Activated CD8-positive, alpha-beta T cell treated with anti-CD3 and anti-CD28 coated beads for 36 hours (primary cell): Measurements from ENCODE around the gene ARMH2. TPM values are rescaled to one million over a fixed set of nuclear protein-coding genes. Genes with fewer than 3 reads are reported as not detected.
A peak's percentile ranks its signal among the peaks of the same experiment; 100 is the strongest.
"Not testable (repeated sequence)": the region's sequence is repeated elsewhere in the genome, so short reads cannot be mapped to it uniquely, and the experiment has no call there.

Experiments used
- ATAC-seq: fragments of 200-7000 bp; cut with Tn5 transposase; one replicate; pipeline ENCODE4 v1.10.0; 2021; ENCODE audit warnings: mild to moderate bottlenecking, moderate library complexity
- CTCF ChIA-PET: fragments of 350-600 bp; sonication (Branson Sonifier 250); formaldehyde crosslinking; loops from one replicate; lab custom pipeline; 2021; ENCODE audit warnings: antibody characterized with exemption; lab: Charles Lee
- POLR2A ChIA-PET: fragments of 350-600 bp; sonication (Branson Sonifier 250); formaldehyde crosslinking; loops from one replicate; lab custom pipeline; 2021; ENCODE audit warnings: antibody characterized with exemption; lab: Charles Lee
- DNase-seq: peaks from one replicate; pipeline ENCODE4 v3.0.0-alpha.2; 2020
- H3K27ac Mint-ChIP-seq: one replicate; pipeline ENCODE4 v1.8.0; 2021; ENCODE audit warnings: mild to moderate bottlenecking, mixed read lengths
- H3K27me3 Mint-ChIP-seq: one replicate; pipeline ENCODE4 v1.8.0; 2021; ENCODE audit warnings: mixed read lengths
- H3K36me3 Mint-ChIP-seq: one replicate; pipeline ENCODE4 v1.8.0; 2021; ENCODE audit warnings: low read depth, mixed read lengths
- H3K4me1 Mint-ChIP-seq: one replicate; pipeline ENCODE4 v1.8.0; 2021; ENCODE audit warnings: low read depth, mixed read lengths
- H3K4me3 Mint-ChIP-seq: one replicate; pipeline ENCODE4 v1.8.0; 2021; ENCODE audit warnings: mild to moderate bottlenecking, moderate library complexity, mixed read lengths
- H3K9me3 Mint-ChIP-seq: one replicate; pipeline ENCODE4 v1.8.0; 2021; ENCODE audit warnings: mixed read lengths
- intact Hi-C: fragments of 100-400 bp; cut with micrococcal nuclease; formaldehyde crosslinking; loops from one replicate; pipeline ENCODE4 v1.10.0; 2022
- total RNA-seq, 2 experiments: library from RNA; stranded (reverse); gene quantifications; one replicate each; pipeline ENCODE4 v1.2.3, GENCODE V29; 2021
- TF ChIP-seq, protein P1 (sequence below): fragments of 200-600 bp; IDR thresholded peaks from one replicate; pipeline ENCODE4 v1.8.0; 2022; ENCODE audit warnings: antibody characterized with exemption, mild to moderate bottlenecking

Gene ARMH2
- total RNA-seq, 2 experiments from 2014 or later, result 0.40 TPM; not detected in 1

DNA sequence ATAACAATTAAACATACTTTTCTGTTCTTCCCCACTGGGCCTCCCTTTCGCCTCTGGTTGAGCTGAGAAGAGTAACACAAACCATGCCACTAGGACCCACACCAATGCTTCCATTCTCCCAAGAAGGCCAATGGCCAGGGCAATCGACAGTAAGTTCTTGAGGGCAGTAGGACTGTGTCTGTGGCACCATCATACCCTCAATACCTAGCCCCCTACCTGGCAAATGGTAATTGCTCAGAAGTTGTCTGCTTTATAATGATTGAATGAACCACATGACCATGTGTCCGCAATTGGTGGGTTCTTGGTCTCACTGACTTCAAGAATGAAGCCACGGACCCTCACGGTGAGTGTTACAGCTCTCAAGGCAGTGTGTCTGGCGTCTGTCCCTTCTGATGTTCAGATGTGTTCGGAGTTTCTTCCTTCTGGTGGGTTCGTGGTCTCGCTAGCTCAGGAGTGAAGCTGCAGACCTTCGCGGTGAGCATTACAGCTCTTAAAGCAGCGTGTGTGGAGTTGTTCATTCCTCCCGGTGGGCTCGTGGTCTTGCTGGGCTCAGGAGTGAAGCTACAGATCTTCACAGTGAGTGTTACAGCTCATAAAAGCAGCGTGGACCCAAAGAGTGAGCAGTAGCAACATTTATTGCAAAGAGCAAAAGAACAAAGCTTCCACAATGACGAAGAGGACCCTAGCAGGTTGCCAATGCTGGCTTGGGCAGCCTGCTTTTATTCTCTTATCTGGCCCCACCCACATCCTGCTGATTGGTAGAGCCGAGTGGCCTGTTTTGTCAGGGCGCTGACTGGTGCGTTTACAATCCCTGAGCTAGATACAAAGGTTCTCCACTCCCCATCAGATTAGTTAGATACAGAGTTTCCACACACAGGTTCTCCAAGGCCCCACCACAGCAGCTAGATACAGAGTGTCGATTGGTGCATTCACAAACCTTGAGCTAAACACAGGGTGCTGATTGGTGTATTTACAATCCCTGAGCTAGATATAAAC, 33.6 kb downstream of the ARMH2 start:
- H3K4me3 Mint-ChIP-seq, result not testable (repeated sequence)
- POLR2A ChIA-PET, result interaction anchor here (0.6 to 2.1 kb wide), 3 partner anchors 11 to 46 kb away, joined by 3 to 5 read pairs (median 3); partner anchors contain the start of gene C6orf62

DNA sequence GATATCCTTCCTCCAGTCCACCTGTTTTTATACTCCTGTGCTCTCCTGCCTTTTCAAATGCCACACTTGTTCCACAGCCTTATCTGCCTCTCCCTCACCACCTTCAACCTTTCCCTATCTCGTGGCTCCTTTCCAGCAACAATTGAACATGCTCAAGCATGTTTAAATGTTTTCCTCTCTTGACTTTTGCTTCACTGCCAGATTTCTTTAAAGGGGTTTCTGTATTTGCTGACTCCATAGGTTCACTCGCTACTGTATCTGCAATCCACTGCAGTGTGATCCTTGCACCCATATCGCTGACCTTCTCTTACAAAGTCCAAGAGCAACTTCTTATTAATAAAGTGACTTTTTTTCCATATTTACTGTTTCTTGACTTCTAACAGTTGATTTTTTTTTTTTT, 35.1 kb downstream of the ARMH2 start:
- H3K9me3 Mint-ChIP-seq, result no peaks in the 10 kb centered on the region
- peaks cover 7% of the 10 kb centered on the region for H3K4me1 Mint-ChIP-seq
- DNase-seq, result no peak
- H3K36me3 Mint-ChIP-seq, result no peaks in the 10 kb centered on the region
- ChIA-PET CTCF (no interaction called here), POLR2A (no interaction called here)
- no peak for ATAC-seq
- intact Hi-C loops, result no loop called here
- TF ChIP-seq, protein P1, sequence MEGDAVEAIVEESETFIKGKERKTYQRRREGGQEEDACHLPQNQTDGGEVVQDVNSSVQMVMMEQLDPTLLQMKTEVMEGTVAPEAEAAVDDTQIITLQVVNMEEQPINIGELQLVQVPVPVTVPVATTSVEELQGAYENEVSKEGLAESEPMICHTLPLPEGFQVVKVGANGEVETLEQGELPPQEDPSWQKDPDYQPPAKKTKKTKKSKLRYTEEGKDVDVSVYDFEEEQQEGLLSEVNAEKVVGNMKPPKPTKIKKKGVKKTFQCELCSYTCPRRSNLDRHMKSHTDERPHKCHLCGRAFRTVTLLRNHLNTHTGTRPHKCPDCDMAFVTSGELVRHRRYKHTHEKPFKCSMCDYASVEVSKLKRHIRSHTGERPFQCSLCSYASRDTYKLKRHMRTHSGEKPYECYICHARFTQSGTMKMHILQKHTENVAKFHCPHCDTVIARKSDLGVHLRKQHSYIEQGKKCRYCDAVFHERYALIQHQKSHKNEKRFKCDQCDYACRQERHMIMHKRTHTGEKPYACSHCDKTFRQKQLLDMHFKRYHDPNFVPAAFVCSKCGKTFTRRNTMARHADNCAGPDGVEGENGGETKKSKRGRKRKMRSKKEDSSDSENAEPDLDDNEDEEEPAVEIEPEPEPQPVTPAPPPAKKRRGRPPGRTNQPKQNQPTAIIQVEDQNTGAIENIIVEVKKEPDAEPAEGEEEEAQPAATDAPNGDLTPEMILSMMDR, result no peak
- no peak overlapping the region for H3K27ac Mint-ChIP-seq
- H3K4me3 Mint-ChIP-seq, result no peak overlapping the region
- H3K27me3 Mint-ChIP-seq, result no peaks in the 10 kb centered on the region

More for the DNA sequence above, 33.6 kb downstream of the ARMH2 start:
- not testable (repeated sequence) for H3K4me1 Mint-ChIP-seq, DNase-seq, ATAC-seq, H3K27me3 Mint-ChIP-seq, H3K9me3 Mint-ChIP-seq, H3K36me3 Mint-ChIP-seq
- H3K27ac Mint-ChIP-seq, result peak overlapping the region; percentile 3
- CTCF ChIA-PET, result interaction anchor here (1.2 to 4.7 kb wide), 4 partner anchors 22 to 218 kb away, joined by 3 to 72 read pairs (median 6); partner anchors contain the start of gene C6orf62
- intact Hi-C loops, result loop anchor here (5.0 kb wide), 1 partner anchor 43 kb away; no protein-coding TSS in a partner anchor

DNA sequence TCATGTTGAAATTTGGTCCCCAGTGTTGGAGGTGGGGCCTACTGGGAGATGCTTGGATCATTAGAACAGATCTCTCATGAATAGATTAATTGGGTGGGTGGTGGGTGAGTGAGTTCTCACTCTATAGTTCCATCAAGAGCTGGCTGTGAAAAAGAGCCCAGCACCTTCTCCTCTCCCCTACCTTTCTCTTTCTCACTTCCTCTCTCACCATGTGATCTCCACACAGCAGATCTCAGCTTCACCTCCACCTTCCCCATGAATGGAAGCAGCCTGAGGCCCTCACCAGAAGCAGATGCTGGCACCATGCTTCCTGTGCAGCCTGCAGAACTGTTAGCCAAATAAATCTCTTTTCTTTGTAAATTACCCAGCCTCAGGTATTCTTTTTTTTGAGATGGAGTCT, 36.9 kb downstream of the ARMH2 start:
- POLR2A ChIA-PET, result interaction anchor here (1.0 kb wide), 1 partner anchor 40 kb away, joined by 3 read pairs; no protein-coding TSS in a partner anchor

DNA sequence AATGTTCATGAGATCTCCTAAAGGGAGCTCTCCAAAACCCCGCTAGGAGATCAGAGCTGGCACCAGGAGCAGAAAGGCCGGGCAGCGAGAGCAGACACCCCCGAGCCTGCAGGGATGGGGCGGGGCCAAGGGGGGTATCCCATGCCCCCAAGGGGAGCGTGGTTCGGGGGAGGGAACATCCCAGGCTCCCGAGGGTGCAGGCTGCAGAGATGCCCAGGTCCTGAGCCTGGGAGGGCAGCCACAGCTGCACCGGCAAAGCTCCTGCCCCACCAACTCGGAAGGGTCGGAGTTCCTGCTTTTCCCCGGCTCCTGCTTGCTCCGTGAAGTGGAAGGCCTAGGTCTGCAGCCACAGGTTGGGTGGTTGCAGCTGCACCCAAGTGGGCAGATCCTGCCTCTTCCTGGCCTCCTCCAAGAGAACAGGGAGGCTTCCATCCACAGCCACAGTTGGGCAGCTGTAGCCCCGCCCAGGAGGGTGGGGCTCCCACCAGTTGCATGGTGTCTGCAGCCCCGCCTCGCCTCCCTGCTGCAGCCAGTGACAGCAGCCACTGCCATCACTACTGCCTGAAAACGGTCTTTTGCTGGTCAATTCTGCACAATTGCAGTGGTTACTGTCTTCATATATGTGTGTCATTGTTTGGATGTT, 37.4 kb downstream of the ARMH2 start:
- no peak overlapping the region for H3K27ac Mint-ChIP-seq
- no peak overlapping the region for H3K4me3 Mint-ChIP-seq
- CTCF ChIA-PET, result interaction anchor here (3.2 kb wide), 1 partner anchor 180 kb away, joined by 10 read pairs; no protein-coding TSS in a partner anchor
- TF ChIP-seq, protein P1, result no peak
- POLR2A ChIA-PET, result interaction anchor here (1.0 kb wide), 1 partner anchor 40 kb away, joined by 3 read pairs; no protein-coding TSS in a partner anchor
- ATAC-seq (peak; percentile 56), DNase-seq (peak; percentile 17)
- H3K9me3 Mint-ChIP-seq, result no peaks in the 10 kb centered on the region
- H3K27me3 Mint-ChIP-seq, result no peaks in the 10 kb centered on the region
- H3K4me1 Mint-ChIP-seq, result peaks cover 7% of the 10 kb centered on the region
- intact Hi-C loops, result no loop called here
- no peaks in the 10 kb centered on the region for H3K36me3 Mint-ChIP-seq

More for the DNA sequence above, 36.9 kb downstream of the ARMH2 start:
- DNase-seq (no peak), ATAC-seq (no peak)
- Mint-ChIP-seq H3K36me3 (no peaks in the 10 kb centered on the region), H3K4me1 (peaks cover 7% of the 10 kb centered on the region), H3K4me3 (no peak overlapping the region), H3K9me3 (no peaks in the 10 kb centered on the region), H3K27me3 (no peaks in the 10 kb centered on the region), H3K27ac (no peak overlapping the region)
- CTCF ChIA-PET, result interaction anchor here (3.2 kb wide), 1 partner anchor 180 kb away, joined by 10 read pairs; no protein-coding TSS in a partner anchor
- TF ChIP-seq, protein P1, result no peak
- intact Hi-C loops, result no loop called here

DNA sequence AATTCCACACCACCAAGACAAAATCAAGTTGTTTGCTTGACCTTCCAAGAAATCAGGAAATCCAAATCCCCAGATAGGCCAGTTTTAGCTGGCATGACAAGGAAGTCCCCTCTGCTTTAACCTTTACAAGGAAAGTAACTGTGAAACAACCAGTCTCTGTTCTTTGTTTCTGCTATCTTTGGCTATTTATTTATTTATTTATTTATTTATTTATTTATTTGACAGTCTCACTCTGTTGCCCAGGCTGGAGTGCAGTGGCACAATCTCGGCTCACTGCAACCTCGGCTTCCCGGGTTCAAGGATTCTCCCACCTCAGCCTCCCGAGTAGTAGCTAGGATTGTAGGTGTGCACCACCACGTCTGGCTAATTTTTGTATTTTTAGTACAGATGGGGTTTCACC, 38.5 kb downstream of the ARMH2 start:
- H3K4me1 Mint-ChIP-seq, result peaks cover 6% of the 10 kb centered on the region
- no peaks in the 10 kb centered on the region for H3K27me3 Mint-ChIP-seq
- intact Hi-C loops, result no loop called here
- ATAC-seq, result no peak
- H3K9me3 Mint-ChIP-seq, result no peaks in the 10 kb centered on the region
- no peak overlapping the region for H3K4me3 Mint-ChIP-seq
- CTCF ChIA-PET, result interaction anchor here (2.5 to 3.2 kb wide), 2 partner anchors 27 to 179 kb away, joined by 6 to 10 read pairs; no protein-coding TSS in a partner anchor
- H3K36me3 Mint-ChIP-seq, result no peaks in the 10 kb centered on the region
- DNase-seq, result no peak
- H3K27ac Mint-ChIP-seq, result no peak overlapping the region
- TF ChIP-seq, protein P1, result no peak
- POLR2A ChIA-PET, result no interaction called here
